Nephron progenitor cell (in vitro differentiated cells): ENCODE results near the gene JAGN1.

Experiments used
- DNase-seq: peaks from one replicate; pipeline ENCODE4 v3.0.0; 2021
- H3K27ac Mint-ChIP-seq: 2 replicates; pipeline ENCODE4 v1.8.0; 2021; ENCODE audit warnings: mild to moderate bottlenecking, moderate library complexity, mixed read lengths
- H3K27me3 Mint-ChIP-seq: 2 replicates; pipeline ENCODE4 v1.8.0; 2021; ENCODE audit warnings: mild to moderate bottlenecking, low read depth, mixed read lengths; ENCODE audit not compliant: poor library complexity
- H3K36me3 Mint-ChIP-seq: 2 replicates; pipeline ENCODE4 v1.8.0; 2021; ENCODE audit warnings: low read depth, mixed read lengths
- H3K4me1 Mint-ChIP-seq: 2 replicates; pipeline ENCODE4 v1.8.0; 2021; ENCODE audit warnings: mixed read lengths
- H3K4me3 Mint-ChIP-seq: 2 replicates; pipeline ENCODE4 v1.8.0; 2021; ENCODE audit warnings: mild to moderate bottlenecking, moderate library complexity, mixed read lengths
- H3K9me3 Mint-ChIP-seq: 2 replicates; pipeline ENCODE4 v1.8.0; 2021; ENCODE audit warnings: mild to moderate bottlenecking, moderate library complexity, mixed read lengths
- TF ChIP-seq, protein P1 (sequence below): fragments of 200-600 bp; sonication (generic); IDR thresholded peaks from 2 replicates; pipeline ENCODE4 v1.5.0; 2021; ENCODE audit warnings: antibody characterized with exemption

The JAGN1 gene

DNA sequence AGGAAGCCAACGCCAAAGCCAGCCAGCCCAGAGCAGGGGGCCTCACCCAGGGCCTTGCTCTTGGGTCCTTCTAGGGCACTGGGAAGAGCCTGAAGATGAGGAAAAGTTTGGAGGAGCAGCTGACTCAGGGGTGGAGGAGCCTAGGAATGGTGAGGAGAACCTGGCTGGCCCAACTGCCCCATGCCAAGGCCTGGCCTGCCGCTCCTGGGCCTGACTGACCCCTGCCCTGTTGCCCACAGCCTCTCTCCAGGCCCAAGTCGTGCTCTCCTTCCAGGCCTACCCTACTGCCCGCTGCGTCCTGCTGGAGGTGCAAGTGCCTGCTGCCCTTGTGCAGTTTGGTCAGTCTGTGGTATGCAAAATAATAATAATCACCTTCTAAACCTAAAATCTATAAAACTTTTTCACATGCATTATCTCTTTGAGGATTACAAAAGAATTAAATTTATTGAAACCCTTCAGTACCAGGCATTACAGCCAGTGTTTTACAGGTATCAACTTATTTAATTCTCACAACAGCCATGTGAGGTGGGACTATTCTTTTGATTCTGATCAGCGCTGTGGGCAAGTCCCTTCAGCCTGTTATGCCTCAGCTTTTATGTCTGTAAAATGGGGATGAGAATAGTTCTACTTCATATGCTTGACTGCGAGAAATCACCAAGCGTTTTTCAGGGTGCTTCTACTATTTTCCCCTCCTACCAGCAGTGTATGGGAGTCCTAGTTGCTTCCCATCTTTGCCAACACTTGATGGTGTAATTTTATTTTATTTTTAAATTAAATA lies 28.0 kb downstream of the JAGN1 start:
- Mint-ChIP-seq H3K9me3 (no peaks in the 10 kb centered on the region), H3K27ac (no peak overlapping the region), H3K27me3 (peaks cover 14% of the 10 kb centered on the region), H3K4me1 (peaks cover 24% of the 10 kb centered on the region), H3K4me3 (no peak overlapping the region), H3K36me3 (no peaks in the 10 kb centered on the region)
- no peak for DNase-seq
- TF ChIP-seq, protein P1, sequence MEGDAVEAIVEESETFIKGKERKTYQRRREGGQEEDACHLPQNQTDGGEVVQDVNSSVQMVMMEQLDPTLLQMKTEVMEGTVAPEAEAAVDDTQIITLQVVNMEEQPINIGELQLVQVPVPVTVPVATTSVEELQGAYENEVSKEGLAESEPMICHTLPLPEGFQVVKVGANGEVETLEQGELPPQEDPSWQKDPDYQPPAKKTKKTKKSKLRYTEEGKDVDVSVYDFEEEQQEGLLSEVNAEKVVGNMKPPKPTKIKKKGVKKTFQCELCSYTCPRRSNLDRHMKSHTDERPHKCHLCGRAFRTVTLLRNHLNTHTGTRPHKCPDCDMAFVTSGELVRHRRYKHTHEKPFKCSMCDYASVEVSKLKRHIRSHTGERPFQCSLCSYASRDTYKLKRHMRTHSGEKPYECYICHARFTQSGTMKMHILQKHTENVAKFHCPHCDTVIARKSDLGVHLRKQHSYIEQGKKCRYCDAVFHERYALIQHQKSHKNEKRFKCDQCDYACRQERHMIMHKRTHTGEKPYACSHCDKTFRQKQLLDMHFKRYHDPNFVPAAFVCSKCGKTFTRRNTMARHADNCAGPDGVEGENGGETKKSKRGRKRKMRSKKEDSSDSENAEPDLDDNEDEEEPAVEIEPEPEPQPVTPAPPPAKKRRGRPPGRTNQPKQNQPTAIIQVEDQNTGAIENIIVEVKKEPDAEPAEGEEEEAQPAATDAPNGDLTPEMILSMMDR = no peak

DNA sequence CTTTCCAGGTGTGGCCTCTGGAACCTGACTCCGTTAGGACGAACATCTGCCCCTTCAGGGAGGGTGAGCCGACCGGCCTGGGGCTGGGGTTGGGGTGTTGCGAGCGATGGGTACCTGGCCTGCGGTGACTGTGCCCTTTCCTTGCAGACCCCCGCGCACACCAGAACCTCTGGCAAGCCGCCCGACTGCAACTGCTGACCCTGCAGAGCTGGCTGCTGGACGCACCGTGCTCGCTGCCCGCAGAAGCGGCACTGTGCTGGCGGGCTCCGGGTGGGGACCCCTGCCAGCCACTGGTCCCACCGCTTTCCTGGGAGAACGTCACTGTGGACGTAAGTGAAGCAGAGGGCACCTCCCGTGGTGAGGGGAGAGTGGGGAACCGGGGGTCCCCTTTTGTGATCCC lies 37.7 kb downstream of the JAGN1 start:
- no peak overlapping the region for H3K27ac Mint-ChIP-seq
- H3K36me3 Mint-ChIP-seq = peaks cover 10% of the 10 kb centered on the region
- H3K4me3 Mint-ChIP-seq = no peak overlapping the region
- no peaks in the 10 kb centered on the region for H3K4me1 Mint-ChIP-seq
- TF ChIP-seq, protein P1 = no peak
- no peak for DNase-seq
- no peaks in the 10 kb centered on the region for H3K9me3 Mint-ChIP-seq
- peaks cover 20% of the 10 kb centered on the region for H3K27me3 Mint-ChIP-seq

DNA sequence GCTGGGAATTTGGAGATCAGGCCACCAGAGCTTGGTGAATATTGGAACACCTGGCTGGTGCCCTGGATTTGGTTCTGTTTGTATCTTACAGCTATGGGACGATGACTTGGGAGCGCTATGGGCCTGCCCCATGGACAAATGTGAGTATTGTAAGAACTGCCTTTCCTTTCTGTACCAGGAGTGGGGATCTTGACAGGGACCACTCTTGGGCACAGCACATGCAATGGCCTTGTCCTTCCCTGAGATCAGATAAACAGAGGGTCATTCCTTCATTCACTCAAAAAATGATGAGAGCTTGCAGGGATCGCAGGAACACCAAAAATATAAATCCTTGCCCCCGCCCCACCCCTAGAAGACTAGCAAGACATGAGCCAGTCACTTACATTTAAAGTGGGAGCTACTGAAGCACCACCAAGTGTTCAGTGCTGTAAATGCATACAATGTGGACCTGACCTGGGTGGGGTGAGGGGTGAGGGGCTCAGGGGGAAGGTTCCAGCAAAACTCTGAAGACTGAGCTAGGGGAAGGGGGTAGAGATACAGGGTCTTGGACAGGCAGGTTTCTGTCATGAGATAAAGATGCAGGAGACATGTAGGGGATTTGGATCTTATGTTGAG lies 40.5 kb downstream of the JAGN1 start:
- no peaks in the 10 kb centered on the region for H3K9me3 Mint-ChIP-seq
- no peak for DNase-seq
- H3K36me3 Mint-ChIP-seq = peaks cover 10% of the 10 kb centered on the region
- H3K4me1 Mint-ChIP-seq = peaks cover 21% of the 10 kb centered on the region
- H3K27ac Mint-ChIP-seq = no peak overlapping the region
- peaks cover 21% of the 10 kb centered on the region for H3K27me3 Mint-ChIP-seq
- TF ChIP-seq, protein P1 = no peak
- H3K4me3 Mint-ChIP-seq = no peak overlapping the region

DNA sequence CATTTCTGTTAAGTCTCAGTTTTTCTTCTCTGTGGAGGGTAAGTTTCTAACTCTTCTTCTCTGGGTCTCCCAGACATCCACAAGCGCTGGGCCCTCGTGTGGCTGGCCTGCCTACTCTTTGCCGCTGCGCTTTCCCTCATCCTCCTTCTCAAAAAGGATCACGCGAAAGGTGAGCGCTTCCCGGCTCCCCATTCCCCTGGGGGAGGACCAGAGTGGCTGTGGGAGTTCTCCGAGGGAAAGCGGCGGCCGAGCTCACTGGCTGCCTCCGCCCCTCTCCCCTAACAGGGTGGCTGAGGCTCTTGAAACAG lies 42.1 kb downstream of the JAGN1 start:
- H3K27me3 Mint-ChIP-seq = peaks cover 21% of the 10 kb centered on the region
- peaks cover 21% of the 10 kb centered on the region for H3K4me1 Mint-ChIP-seq
- DNase-seq = no peak
- H3K36me3 Mint-ChIP-seq = peaks cover 14% of the 10 kb centered on the region
- no peaks in the 10 kb centered on the region for H3K9me3 Mint-ChIP-seq
- H3K4me3 Mint-ChIP-seq = peak overlapping the region; percentile 67
- TF ChIP-seq, protein P1 = no peak
- H3K27ac Mint-ChIP-seq = no peak overlapping the region

DNA sequence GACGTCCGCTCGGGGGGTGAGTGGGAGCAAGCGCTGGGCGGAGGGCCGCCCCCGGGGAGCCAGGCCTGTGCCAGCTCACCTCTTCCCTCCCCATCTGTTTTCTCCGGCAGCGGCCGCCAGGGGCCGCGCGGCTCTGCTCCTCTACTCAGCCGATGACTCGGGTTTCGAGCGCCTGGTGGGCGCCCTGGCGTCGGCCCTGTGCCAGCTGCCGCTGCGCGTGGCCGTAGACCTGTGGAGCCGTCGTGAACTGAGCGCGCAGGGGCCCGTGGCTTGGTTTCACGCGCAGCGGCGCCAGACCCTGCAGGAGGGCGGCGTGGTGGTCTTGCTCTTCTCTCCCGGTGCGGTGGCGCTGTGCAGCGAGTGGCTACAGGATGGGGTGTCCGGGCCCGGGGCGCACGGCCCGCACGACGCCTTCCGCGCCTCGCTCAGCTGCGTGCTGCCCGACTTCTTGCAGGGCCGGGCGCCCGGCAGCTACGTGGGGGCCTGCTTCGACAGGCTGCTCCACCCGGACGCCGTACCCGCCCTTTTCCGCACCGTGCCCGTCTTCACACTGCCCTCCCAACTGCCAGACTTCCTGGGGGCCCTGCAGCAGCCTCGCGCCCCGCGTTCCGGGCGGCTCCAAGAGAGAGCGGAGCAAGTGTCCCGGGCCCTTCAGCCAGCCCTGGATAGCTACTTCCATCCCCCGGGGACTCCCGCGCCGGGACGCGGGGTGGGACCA lies 42.6 kb downstream of the JAGN1 start:
- no peaks in the 10 kb centered on the region for H3K9me3 Mint-ChIP-seq
- peaks cover 21% of the 10 kb centered on the region for H3K27me3 Mint-ChIP-seq
- H3K27ac Mint-ChIP-seq = no peak overlapping the region
- peaks cover 21% of the 10 kb centered on the region for H3K4me1 Mint-ChIP-seq
- TF ChIP-seq, protein P1 = peak; percentile 58
- peak overlapping the region; percentile 98 for H3K4me3 Mint-ChIP-seq
- DNase-seq = peak; percentile 79
- H3K36me3 Mint-ChIP-seq = peaks cover 16% of the 10 kb centered on the region
